BJ (cell line): Measurements from ENCODE around the gene TAF4B. TPM values are rescaled to one million over a fixed set of nuclear protein-coding genes. Genes with fewer than 3 reads are reported as not detected.

Experiments used
- CTCF ChIA-PET: fragments of 350-600 bp; formaldehyde crosslinking; extraction: SDS; loops from one replicate; lab custom pipeline; 2021; ENCODE audit warnings: antibody characterized with exemption, inconsistent platforms; lab: Yijun Ruan, JAX
- POLR2A ChIA-PET: fragments of 300-600 bp; sonication (Branson Sonifier 250); formaldehyde crosslinking; extraction: SDS; loops from one replicate; lab custom pipeline; 2021; ENCODE audit warnings: antibody characterized with exemption; lab: Charles Lee
- DNase-seq: peaks from one replicate; pipeline ENCODE4 v3.0.0-alpha.2; 2011; ENCODE audit warnings: low read depth
- H3K27me3 ChIP-seq: 2 replicates; pipeline ENCODE4 v1.6.0; 2011; ENCODE audit warnings: low read length; ENCODE audit not compliant: control insufficient read depth, insufficient read depth
- H3K36me3 ChIP-seq: 2 replicates; pipeline ENCODE4 v1.5.1; 2011; ENCODE audit warnings: low read length; ENCODE audit not compliant: control insufficient read depth, insufficient read depth
- H3K4me3 ChIP-seq: 2 replicates; pipeline ENCODE4 v1.5.1; 2011; ENCODE audit warnings: low read depth, mild to moderate bottlenecking, control low read depth, low read length
- polyA minus RNA-seq: library from RNA; depleted of rRNA, polyadenylated mRNA; stranded (reverse); fragments of >200 nt; gene quantifications from 2 replicates; pipeline ENCODE4 v1.2.3, GENCODE V29; 2011; rRNA and poly(A)+ RNA removed
- polyA plus RNA-seq: library from polyadenylated mRNA; depleted of rRNA; stranded (reverse); fragments of >200 nt; gene quantifications from 2 replicates; pipeline ENCODE4 v1.2.3, GENCODE V29; 2011; rRNA removed
- TF ChIP-seq, protein P1 (sequence below): IDR thresholded peaks from 2 replicates; pipeline ENCODE4 v1.5.1; 2011; ENCODE audit warnings: low read depth, mild to moderate bottlenecking, control low read depth, inconsistent platforms, low read length, moderate library complexity; ENCODE audit not compliant: insufficient read depth

TAF4B gene
- polyA plus RNA-seq (1.1 TPM in 2 replicates), polyA minus RNA-seq (1.00 and 1.0 TPM in 2 replicates)

DNA sequence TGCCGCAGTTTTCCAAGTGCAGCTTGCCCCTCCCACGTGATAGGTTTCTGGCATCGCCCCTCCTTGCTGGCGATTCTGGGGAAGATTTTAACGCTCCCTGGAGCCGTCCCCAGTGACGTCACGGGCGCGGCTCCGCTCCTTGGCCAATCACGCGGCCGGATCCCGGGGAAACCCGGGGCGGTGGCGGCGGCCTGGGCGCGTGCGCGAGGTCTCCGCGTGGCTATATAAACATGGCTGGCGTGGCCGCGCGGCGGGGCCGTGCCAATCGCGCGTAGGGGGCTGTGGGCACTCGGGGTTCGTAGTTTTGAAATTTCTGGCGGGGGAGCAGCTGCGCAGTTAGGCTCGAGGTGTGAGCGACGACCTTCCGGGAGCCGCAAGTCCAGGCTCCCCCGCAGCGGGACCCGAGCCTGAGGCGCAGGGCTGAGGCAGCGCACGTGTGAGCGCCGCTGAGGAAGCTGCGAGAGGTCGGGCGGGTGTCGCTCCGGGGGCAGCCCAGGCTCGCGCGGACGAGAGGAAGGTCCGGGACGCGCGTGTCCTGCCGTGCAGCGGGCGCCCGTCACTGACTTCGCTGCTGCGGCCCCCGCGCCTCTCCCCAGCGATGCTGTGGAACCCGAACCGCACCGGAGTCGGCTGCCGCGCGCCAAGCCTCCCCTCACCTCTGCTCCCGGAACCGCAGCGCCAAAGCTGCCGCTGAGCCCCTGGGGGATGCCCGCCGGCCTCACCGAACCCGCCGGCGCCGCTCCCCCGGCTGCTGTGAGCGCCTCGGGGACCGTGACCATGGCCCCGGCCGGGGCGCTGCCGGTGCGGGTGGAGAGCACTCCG lies at the start of gene TAF4B:
TAF4B (plus strand) TSS at position 217 of the 822 bp plus-strand sequence; CDS start at position 706, 489 bp downstream.
- no peaks in the 10 kb centered on the region for H3K27me3 ChIP-seq
- POLR2A ChIA-PET, result no interaction called here
- DNase-seq, result peak; percentile 51
- peak within 1 kb of the TSS; percentile 92 for H3K4me3 ChIP-seq
- no peaks in the 10 kb centered on the region for H3K36me3 ChIP-seq
- CTCF ChIA-PET, result interaction anchor here (0.6 kb wide), 1 partner anchor 476 kb away, joined by 3 read pairs; no protein-coding TSS in a partner anchor
- TF ChIP-seq, protein P1, sequence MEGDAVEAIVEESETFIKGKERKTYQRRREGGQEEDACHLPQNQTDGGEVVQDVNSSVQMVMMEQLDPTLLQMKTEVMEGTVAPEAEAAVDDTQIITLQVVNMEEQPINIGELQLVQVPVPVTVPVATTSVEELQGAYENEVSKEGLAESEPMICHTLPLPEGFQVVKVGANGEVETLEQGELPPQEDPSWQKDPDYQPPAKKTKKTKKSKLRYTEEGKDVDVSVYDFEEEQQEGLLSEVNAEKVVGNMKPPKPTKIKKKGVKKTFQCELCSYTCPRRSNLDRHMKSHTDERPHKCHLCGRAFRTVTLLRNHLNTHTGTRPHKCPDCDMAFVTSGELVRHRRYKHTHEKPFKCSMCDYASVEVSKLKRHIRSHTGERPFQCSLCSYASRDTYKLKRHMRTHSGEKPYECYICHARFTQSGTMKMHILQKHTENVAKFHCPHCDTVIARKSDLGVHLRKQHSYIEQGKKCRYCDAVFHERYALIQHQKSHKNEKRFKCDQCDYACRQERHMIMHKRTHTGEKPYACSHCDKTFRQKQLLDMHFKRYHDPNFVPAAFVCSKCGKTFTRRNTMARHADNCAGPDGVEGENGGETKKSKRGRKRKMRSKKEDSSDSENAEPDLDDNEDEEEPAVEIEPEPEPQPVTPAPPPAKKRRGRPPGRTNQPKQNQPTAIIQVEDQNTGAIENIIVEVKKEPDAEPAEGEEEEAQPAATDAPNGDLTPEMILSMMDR, result no peak

DNA sequence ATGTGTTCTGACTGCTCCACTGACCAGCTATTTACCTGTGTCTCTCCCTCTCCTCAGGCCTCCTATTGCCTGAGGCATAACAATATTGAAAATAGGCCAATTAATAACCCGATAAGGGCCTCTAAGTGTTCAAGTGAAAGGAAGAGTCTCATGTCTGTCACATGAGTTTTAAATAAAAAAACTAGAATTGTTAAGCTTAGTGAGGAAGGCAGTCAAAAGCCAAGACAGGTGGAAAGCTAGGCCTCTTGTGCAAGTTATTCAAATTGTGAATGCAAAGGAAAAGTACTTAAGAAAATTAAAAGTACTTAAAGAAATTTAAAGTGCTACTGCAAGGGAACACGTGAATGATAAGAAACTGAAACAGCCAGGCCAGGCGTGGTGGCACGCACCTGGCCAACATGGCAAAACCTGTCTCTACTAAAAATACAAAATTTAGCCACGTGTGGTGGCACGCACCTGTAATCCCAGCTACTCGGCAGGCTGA lies 44.9 kb upstream of the TAF4B start:
- ChIA-PET CTCF (no interaction called here), POLR2A (no interaction called here)
- Histone ChIP-seq H3K36me3 (no peaks in the 10 kb centered on the region), H3K27me3 (no peaks in the 10 kb centered on the region), H3K4me3 (no peak overlapping the region)
- TF ChIP-seq, protein P1, result no peak
- DNase-seq, result no peak

GRCh38 chr18:26183395-26184112 lies 42.7 kb upstream of the TAF4B start:
- TF ChIP-seq, protein P1, result no peak
- no peaks in the 10 kb centered on the region for H3K27me3 ChIP-seq
- ChIA-PET CTCF (no interaction called here), POLR2A (no interaction called here)
- DNase-seq, result no peak
- no peak overlapping the region for H3K4me3 ChIP-seq
- H3K36me3 ChIP-seq, result no peaks in the 10 kb centered on the region

DNA sequence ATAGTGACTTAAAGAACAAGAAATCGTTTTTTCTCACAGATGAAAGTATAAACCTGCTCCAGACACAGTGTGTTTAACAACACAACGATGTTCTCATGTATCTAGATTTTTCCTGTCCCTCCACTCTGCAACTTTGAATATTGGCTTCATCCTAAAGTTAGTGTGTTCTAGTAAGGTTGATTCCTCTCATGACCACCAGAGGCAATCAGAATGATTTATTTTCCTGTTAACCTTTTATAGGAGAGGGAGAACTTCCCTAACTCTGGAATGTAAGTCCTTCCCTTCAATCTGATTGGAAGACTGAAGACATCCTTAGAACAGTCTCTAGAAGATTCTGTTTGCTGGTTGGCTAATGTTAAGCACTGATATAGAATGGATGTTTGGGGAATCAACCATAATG lies 41.0 kb upstream of the TAF4B start:
- no peak for DNase-seq
- TF ChIP-seq, protein P1, result 0 out of 2 replicates have a peak, but pooled peaks have one; percentile 3
- CTCF ChIA-PET, result no interaction called here

DNA sequence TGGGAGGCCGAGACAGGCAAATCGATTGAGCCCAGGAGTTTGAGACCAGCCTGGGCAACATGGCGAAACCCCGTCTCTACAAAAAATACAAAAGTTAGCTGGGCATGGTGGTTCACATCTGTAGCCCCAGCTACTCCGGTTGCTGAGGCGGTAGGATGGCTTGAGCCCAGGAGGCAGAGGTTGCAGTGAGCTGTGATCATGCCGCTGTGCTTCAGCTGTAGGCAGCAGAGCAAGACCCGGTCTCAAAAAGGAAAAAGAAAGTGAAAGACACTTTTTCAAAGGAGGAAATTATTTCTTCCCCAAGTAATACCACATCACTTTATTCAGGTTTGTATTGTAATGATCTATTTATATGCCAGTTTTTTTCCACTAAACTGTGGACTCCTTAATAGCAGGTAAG lies 35.7 kb upstream of the TAF4B start:
- TF ChIP-seq, protein P1, result no peak
- Histone ChIP-seq H3K36me3 (no peaks in the 10 kb centered on the region), H3K4me3 (no peak overlapping the region), H3K27me3 (no peaks in the 10 kb centered on the region)
- DNase-seq, result no peak
- POLR2A ChIA-PET, result no interaction called here
- CTCF ChIA-PET, result no interaction called here

More for the DNA sequence above, 41.0 kb upstream of the TAF4B start:
- POLR2A ChIA-PET, result no interaction called here
- Histone ChIP-seq H3K27me3 (no peaks in the 10 kb centered on the region), H3K36me3 (no peaks in the 10 kb centered on the region), H3K4me3 (no peak overlapping the region)
